GM12892 (cell line): ENCODE results near the gene TENT4A.

Experiments
- POLR2A ChIP-seq: IDR thresholded peaks from 2 replicates; pipeline ENCODE4 v1.6.1; 2011; ENCODE audit warnings: low read depth, low read length, control low read depth
- POLR2AphosphoS5 ChIP-seq: IDR thresholded peaks from 2 replicates; pipeline ENCODE4 v1.6.1; 2011; ENCODE audit warnings: low read depth, low read length, control low read depth

- TF ChIP-seq POLR2A = no peak
- TF ChIP-seq POLR2AphosphoS5 = no peak
Measured at GRCh38 chr5:6723122-6723815, 10.0 kb downstream of the TENT4A start.
